Measurements from ENCODE around the gene NAGS. TPM values are rescaled to one million over a fixed set of nuclear protein-coding genes. Genes with fewer than 3 reads are reported as not detected.
"Not testable (repeated sequence)": the region's sequence is repeated elsewhere in the genome, so short reads cannot be mapped to it uniquely, and the experiment has no call there.

The NAGS gene
- total RNA-seq, 1 donor from 2014 or later = 0.40 TPM

DNA sequence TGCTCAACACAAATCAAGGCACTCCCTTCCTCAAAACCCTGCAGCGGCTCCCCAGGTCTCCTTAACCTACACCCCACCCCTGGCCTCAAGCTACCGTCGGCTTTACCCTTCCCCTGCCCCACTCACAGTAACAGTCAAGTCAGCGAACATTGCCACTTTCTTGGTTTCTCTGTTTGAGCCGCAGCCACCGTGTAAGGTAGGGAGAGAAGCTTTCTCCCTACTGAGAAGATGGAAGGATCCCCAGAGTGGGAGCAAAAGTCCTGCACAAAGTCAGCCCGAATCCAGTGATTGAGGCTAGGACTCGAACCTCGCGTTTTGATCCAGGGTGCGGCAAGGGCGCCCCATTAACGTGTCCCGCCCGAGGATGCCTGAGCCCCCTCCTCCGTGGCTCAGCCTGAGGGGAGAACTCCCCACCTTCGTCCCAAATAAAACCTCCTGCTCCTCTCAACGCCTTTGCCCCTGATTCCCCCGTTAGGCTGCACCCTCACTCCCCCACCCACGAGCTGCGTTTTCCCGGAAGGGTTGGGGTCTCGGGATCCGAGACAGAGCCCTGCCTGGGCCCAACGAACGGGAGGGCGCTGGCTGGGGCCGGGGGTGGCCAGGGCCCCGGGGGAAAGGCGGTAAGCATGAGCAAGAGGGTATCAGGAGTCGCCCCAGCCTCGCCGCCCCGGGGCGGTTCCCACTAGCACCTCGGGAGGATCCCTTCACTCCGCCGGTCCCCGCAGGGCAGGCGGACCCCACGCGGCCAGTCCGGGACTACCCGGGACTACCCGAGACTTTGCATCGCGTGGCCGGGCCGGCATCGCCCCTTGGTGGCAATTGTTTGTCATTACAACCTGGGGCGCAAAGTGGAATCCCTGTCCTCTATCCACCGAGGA, 9.9 kb upstream of the NAGS start:
- Mint-ChIP-seq H3K9me3 (ENCODE audit: low read depth) (no peaks in the 10 kb centered on the region), H3K4me1 (ENCODE audit: low read depth) (no peaks in the 10 kb centered on the region), H3K36me3 (ENCODE audit: low read depth) (no peaks in the 10 kb centered on the region), H3K27me3 (ENCODE audit: low read depth) (peaks cover 7% of the 10 kb centered on the region), H3K4me3 (ENCODE audit: unreplicated experiment) (peak overlapping the region; percentile 49), H3K27ac (ENCODE audit: unreplicated experiment) (no peak overlapping the region)
- TF ChIP-seq, protein P1, sequence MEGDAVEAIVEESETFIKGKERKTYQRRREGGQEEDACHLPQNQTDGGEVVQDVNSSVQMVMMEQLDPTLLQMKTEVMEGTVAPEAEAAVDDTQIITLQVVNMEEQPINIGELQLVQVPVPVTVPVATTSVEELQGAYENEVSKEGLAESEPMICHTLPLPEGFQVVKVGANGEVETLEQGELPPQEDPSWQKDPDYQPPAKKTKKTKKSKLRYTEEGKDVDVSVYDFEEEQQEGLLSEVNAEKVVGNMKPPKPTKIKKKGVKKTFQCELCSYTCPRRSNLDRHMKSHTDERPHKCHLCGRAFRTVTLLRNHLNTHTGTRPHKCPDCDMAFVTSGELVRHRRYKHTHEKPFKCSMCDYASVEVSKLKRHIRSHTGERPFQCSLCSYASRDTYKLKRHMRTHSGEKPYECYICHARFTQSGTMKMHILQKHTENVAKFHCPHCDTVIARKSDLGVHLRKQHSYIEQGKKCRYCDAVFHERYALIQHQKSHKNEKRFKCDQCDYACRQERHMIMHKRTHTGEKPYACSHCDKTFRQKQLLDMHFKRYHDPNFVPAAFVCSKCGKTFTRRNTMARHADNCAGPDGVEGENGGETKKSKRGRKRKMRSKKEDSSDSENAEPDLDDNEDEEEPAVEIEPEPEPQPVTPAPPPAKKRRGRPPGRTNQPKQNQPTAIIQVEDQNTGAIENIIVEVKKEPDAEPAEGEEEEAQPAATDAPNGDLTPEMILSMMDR (IDR thresholded peaks at IDR 0.05) = peak; percentile 95
- DNase-seq (ENCODE audit: low spot score) = peak; percentile 94

GRCh38 chr17:43995150-43995471, 9.3 kb upstream of the NAGS start:
- peaks cover 7% of the 10 kb centered on the region for H3K27me3 Mint-ChIP-seq (ENCODE audit: low read depth)
- H3K27ac Mint-ChIP-seq (ENCODE audit: unreplicated experiment) = no peak overlapping the region
- TF ChIP-seq, protein P1 (IDR thresholded peaks at IDR 0.05) = peak; percentile 53
- H3K4me3 Mint-ChIP-seq (ENCODE audit: unreplicated experiment) = peak overlapping the region; percentile 49
- H3K4me1 Mint-ChIP-seq (ENCODE audit: low read depth) = no peaks in the 10 kb centered on the region
- no peaks in the 10 kb centered on the region for H3K36me3 Mint-ChIP-seq (ENCODE audit: low read depth)
- no peaks in the 10 kb centered on the region for H3K9me3 Mint-ChIP-seq (ENCODE audit: low read depth)
- no peak for DNase-seq (ENCODE audit: low spot score)

DNA sequence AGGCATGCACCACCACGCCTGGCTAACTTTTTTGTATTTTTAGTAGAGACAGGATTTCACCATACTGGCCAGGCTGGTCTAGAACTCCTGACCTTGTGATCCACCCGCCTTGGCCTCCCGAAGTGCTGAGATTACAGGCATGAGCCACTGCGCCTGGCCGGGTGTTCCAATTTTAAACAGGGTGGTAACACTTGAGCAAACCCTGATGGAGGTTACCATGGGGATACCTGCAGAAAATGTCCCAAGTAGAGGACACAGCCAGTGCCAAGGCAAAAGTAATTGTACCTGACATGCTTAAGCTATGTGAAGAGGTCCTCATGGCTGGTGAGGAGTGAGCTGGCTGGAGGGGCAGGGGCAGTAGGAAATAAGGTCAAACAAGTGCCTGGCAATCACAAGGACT, 7.2 kb upstream of the NAGS start:
- not testable (repeated sequence) for H3K27me3 Mint-ChIP-seq (ENCODE audit: low read depth); H3K36me3 Mint-ChIP-seq (ENCODE audit: low read depth); H3K4me3 Mint-ChIP-seq (ENCODE audit: unreplicated experiment)

DNA sequence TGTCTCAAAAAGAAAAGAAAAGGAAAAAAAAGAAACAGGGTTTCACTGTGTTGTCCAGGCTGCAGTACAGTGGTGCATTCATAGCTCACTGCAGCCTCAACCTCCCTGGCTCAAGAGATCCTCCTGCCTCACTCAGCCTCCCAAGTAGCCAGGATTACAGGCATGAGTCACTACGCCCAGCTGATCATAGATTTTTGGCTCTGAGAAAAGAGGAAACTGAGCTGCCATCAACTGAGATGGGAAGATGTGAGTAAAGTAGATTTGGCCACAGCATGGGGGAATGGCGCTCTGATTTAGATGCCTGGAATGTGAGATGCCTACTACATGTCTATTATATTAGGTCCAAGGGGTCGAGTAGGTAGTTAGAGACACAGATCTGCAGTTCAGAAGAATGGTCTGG, 5.9 kb upstream of the NAGS start:
- H3K4me3 Mint-ChIP-seq (ENCODE audit: unreplicated experiment) = no peak overlapping the region
- peaks cover 7% of the 10 kb centered on the region for H3K27me3 Mint-ChIP-seq (ENCODE audit: low read depth)
- no peak for DNase-seq (ENCODE audit: low spot score)
- H3K4me1 Mint-ChIP-seq (ENCODE audit: low read depth) = no peaks in the 10 kb centered on the region
- H3K9me3 Mint-ChIP-seq (ENCODE audit: low read depth) = no peaks in the 10 kb centered on the region
- H3K27ac Mint-ChIP-seq (ENCODE audit: unreplicated experiment) = no peak overlapping the region
- TF ChIP-seq, protein P1 (IDR thresholded peaks at IDR 0.05) = no peak
- no peaks in the 10 kb centered on the region for H3K36me3 Mint-ChIP-seq (ENCODE audit: low read depth)

More for the DNA sequence above, 7.2 kb upstream of the NAGS start:
- not testable (repeated sequence) for H3K9me3 Mint-ChIP-seq (ENCODE audit: low read depth); H3K27ac Mint-ChIP-seq (ENCODE audit: unreplicated experiment); H3K4me1 Mint-ChIP-seq (ENCODE audit: low read depth); DNase-seq (ENCODE audit: low spot score)

- no peaks in the 10 kb centered on the region for H3K36me3 Mint-ChIP-seq (ENCODE audit: low read depth)
- no peak overlapping the region for H3K4me3 Mint-ChIP-seq (ENCODE audit: unreplicated experiment)
- no peak for DNase-seq (ENCODE audit: low spot score)
- peaks cover 6% of the 10 kb centered on the region for H3K27me3 Mint-ChIP-seq (ENCODE audit: low read depth)
- TF ChIP-seq, protein P1 (IDR thresholded peaks at IDR 0.05) = no peak
- H3K9me3 Mint-ChIP-seq (ENCODE audit: low read depth) = no peaks in the 10 kb centered on the region
- no peaks in the 10 kb centered on the region for H3K4me1 Mint-ChIP-seq (ENCODE audit: low read depth)
- H3K27ac Mint-ChIP-seq (ENCODE audit: unreplicated experiment) = no peak overlapping the region
Measured at GRCh38 chr17:43999024-43999423, 5.4 kb upstream of the NAGS start.

All from chondrocyte (in vitro differentiated cells).